ENCODE measurements around the gene HOXA1.

The HOXA1 gene

DNA sequence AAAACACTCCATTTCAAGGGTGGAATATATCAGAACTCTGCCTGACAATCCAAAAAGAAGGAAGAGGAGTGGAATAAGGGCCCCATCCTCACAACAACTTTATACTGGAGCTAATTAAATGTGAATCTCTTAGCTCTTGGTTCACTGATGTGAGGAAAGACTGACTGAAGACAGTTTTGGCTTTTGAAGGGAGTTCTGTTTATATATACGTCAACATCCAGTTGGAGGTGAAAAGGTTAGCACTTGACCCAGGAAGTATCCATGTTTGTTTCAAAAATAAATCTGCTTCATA, 3.0 kb downstream of the HOXA1 start:
- no peak for DNase-seq (ENCODE audit: low spot score)

DNA sequence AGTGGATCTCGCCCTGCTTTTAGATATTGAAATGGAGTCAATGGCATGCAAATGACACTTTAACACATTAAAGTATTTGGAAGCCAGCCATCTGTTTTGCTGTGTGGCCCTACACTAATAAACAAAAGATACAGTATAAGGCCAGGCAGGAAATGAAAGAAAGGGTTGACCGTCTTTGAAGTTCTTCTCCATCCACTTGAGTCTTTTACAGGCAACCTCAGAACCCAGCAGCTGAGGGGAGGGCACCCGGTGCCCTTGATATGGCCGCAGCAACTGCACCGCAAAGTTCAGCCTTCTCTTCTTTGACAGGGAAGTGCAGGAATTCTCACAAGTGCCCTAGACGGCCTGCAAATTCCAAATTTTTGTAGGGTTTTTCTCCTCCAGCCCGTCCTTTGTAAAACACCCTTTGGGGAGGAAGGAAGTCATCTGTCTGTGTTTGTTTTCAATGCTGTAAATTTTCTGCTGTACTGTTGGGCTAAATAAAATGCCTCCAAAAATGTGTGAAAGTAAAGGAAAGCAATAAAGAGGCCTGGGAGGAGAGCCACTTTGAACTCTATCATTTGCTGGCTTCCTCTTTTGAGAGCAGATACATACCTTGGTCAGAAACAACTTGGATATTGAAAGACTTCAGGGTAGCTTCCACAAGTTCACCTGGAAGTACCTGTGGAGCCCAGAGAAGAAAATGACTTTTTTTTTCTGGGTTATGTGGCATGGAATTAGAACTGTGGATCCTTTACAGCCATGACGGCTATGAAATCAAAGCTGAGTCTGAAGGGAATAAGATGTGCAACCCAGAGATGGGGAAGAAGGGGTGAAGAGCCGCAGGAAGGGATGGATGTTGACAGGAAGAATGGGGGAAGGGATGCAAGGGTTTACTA, 3.6 kb downstream of the HOXA1 start:
- no peak for DNase-seq (ENCODE audit: low spot score)

DNA sequence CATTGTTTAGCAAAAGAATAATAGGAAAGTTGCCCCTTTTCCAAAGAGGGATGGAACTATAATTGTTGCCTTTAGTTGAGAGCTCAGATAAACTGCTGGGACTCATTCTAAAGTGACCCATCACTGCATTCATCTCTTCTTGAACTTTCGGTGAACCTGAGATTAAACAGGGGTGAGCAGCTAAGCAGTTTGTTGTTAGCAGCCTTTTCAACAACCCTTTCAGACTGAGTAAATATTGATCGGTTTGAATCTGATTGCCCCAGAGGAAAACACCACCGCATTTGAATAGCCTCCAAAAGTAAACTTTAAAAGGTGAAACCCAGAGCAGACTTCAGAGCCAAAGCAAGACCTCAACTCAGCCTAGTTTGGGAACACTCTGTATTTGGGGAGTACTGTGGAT, 4.7 kb downstream of the HOXA1 start:
- DNase-seq (ENCODE audit: low spot score), result no peak

DNA sequence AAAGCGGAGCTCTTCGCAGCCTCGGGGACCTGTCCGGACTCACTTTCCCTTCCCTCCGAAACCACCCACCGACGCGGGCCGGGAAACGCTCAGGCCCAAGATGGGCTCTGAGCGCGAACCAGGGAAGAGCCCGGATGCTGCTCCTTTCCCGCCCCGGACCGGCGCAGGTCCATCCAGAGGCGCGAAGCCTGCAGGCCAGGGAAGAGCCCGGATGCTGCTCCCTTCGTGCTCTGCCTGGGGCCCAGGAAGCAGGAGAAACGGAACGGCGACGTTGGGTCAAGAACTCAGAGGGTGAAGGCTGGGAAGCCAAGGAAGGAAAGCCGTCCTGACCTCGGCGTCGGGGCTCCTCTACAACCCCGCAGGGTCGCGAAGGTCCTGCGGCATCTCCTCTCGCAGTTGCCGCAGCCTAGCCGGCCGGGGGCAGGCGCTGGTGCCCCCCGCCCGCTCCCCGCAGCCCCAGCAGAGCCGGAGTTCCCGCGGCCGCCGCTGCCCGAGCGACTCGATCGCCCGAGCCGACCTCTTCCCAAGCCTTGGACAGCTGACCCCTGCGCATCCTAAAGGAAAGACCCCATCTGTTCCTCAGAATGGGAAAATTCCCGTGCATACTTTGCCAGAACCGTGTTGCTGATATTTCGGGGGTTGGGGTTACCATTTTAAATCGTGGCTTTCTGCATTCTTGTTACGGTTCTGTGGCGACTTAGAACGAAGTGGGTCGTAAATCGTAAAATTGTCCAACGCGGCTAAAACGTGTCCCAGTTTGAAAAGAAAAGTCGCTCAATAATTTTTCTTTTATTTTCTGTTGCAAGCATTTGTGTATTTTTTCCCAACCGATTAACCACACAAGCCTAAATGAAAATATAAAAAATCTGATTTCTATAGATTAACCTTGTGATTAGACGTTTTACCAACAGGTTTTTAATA, 7.5 kb downstream of the HOXA1 start:
- DNase-seq (ENCODE audit: low spot score), result no peak

DNA sequence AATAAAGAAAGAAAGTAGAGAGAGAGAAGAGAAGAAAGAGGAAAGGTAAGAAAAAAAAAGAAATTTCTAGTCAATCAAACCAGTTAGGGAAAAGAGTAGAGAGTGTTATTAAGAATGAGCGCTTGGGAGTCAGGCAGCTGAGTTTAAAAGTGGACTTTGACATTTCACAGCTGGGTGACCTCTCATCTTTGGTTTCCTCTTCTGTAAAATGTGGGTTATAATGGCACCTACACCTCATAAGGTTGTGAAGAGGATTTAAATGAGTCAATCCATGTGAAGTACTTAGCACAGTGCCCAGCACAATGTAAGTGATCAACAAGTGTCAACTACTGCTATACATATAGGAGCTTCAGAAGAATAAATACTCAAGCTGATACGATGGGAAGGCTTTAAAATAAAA, 12.2 kb downstream of the HOXA1 start:
- DNase-seq (ENCODE audit: low spot score), result no peak

DNA sequence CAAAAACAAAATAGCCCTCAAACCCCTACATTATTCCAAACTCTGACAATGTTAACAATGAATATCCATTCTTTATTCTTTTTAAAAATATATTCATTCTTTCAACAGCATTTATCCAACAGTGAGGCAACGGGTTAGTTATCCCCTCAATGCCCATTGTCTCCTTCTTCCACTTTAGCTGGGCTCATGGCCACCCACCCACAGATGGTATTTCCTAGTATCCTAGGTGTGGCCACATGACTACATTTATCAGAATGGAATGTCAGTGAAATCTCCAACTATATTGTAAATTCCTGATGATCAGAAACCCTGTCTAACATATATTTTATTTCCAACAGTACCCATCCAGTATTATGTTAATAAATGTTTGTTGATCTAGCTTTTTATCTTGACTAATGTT, 13.6 kb downstream of the HOXA1 start:
- no peak for DNase-seq (ENCODE audit: low spot score)

DNA sequence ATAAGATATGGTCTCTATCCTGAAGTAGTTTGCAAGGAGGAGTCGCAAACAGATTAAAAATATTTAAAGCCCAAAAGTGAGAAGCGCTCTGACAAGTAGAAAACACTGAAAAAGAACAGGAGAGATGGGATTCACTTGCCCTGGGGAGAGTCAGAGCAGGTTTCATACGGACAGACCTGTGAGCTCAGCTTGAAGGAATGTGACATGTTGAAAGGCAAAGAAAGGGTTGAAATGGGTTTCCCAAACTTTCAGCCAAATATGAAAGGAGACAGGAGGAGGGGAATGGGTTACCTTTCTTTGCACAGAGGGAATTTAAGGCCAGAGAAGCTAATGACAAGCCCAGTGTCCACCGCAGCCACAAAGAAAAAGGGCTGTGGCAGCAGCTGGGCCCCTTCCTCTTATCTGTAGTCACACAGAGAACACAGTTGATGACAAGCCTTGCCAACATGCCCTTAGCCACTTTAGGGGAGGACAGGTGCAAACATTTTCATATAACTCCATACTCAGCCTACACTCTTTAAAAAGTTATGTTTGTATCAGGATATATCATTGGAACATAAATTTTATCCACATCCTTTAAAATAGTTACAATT, 14.9 kb downstream of the HOXA1 start:
- DNase-seq (ENCODE audit: low spot score), result no peak

DNA sequence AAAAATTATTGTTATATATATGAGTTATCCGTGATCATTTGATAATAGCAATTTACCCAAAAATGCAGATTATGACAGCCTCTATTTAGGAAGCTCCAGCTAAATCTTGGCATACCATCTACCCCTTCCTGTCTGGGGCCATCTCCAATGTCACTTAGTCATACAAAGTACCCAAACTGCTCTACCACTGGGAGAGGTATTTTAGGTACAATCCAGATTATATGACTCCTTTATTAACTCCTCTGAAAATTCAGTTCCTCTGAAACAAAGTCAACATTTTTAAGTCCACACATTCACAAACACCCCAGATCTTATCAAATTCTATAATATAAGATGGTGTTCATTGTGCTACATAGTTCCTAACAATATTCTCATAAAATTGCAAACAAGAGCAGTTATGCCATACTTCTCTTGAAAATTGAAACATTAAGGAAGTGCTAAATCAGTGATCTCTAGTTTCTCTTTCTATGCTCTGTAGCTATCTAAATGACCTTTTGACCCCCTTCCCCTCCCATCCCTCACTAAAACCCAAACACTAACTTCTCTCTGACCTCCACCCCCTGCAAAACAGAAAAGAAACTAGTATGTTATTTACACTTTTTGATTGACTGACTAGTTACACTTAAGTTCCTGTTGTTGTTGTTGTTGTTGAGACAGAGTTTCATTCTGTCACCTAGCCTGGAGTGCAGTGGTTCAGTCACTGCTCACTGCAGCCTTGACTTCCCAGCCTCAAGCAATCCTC, 16.4 kb downstream of the HOXA1 start:
- no peak for DNase-seq (ENCODE audit: low spot score)

DNA sequence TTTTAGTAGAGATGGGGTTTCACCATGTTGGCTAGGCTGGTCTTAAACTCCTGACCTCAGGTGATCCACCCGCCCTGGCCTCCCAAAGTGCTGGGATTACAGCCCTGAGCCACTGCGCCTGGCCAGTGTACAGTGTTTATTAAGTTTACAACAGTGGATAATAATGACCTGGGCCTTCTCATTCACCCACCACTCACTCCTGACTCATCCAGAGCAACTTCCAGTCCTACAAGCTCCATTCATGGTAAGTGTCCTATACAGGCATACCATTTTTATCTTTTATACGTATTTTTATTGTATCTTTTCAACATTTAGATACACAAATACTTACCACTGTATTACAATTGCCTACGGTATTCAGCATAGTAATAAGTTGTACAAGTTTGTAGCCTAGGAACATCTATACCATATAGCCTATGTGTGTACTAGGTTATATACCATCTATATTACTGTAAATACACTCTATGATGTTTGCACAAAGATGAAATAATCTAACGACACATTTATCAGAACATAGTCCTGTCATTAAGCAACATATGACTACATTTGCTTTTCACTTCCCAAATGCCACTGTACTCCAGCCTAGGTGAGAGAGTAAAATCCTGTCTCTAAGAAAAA, 17.1 kb downstream of the HOXA1 start:
- no peak for DNase-seq (ENCODE audit: low spot score)

DNA sequence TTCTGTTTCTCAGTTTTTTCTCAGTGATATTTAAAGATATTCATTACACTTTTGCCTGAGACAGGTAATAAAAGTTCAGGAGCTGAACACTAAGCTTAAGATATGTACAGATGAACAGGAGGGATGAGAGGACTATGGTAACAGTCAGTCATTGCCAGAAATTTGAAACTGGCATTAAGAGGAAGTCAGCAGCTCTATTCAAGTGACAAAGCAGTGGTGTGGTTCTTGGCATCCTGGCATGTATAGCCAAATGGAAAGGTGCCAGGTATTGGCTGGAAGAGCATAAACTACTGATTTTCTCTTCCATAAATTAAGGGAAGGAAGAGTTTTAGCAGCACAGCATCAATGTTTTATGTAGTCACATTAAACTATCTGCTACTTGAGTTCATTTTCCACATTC, 22.7 kb downstream of the HOXA1 start:
- no peak for DNase-seq (ENCODE audit: low spot score)

DNA sequence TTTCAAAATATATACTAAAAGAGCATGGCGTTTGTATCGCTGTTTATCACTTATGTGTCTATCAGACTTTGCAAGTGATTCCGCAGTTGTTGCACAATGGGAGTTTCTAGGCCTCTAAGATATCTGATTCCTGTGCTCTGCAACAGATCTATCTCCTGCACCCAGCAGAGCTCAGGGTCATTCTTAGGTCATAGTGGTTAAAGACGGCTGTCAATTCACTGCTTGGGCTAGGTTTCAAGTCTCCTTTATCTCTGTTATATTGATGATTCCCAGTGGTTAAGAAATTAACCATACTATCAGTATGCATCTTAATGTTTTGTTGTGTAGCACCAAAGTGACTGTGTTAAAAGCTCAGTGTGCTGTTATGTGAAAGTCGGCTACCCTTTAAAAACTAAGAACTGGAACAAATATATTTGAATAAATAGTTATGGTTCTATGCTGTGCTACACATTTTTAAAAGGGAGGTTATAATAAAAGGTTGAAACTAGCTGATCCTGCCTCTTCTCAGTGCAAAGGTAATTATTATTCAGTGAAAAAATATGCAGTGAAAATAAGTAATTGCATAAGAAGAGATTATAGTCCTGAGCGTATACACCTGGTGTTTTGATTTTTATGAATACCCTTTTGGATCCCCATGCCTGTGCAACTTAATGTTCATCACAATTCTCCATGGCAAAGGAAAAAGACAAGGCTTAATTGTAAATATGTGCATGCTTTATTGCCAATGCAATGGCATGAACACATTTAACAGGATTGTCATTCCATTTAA, 24.0 kb downstream of the HOXA1 start:
- DNase-seq (ENCODE audit: low spot score), result no peak

DNA sequence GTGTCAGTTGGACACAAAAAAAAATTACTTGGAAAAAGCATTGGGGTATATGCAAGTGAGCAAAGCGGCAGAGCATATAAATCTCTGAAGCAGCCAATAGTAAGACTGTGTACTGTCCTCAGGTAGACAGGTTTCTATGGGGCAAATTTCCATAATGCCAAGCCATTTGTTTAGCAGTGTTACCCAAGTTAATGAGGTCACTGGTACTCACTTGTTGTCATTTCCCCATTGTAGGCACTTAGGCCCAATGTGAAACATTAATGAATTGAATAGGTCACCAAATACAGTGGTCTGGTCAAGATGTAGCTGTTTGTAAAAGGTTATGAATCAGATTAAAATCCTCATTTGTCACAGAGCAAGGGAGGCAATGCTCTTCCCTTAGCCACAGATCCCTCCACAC, 27.5 kb downstream of the HOXA1 start:
- DNase-seq (ENCODE audit: low spot score), result no peak

DNA sequence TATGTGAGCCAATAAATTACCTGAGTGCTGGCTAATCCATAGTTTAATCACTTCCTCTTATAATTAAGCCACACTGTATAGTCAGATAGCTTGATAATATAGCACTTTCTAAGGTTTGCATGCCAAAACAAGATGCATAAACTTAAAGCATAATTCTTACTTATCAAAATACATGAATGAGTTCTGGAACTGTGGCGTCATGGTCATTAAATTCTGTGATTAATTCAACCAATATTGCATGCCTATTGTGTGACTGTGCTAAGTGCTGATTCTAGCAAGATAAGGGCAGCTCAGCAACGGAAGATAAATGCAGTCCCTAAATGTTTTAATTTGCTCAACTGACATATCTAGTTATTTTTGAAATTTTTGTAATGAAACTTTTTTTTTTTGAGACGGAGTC, 29.7 kb downstream of the HOXA1 start:
- no peak for DNase-seq (ENCODE audit: low spot score)

DNA sequence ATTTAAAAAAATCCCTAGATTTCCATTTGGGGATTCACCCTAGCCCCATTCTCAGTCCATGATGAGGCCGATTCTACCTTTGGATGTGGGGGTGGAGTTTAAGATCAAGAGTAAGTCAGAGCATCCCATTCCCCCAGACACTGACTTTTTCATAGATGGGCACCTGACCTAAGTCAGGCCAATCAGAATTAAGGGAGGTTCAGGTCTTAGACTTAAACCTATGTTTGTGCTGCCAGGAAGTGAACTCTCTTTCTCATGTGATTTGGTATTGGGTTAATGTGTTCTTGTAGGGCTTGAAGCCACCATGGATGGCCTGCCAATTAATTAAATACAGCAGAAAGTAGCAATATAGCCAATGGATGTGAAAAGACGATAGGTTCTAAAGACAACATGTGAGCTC, 30.1 kb downstream of the HOXA1 start:
- no peak for DNase-seq (ENCODE audit: low spot score)

DNA sequence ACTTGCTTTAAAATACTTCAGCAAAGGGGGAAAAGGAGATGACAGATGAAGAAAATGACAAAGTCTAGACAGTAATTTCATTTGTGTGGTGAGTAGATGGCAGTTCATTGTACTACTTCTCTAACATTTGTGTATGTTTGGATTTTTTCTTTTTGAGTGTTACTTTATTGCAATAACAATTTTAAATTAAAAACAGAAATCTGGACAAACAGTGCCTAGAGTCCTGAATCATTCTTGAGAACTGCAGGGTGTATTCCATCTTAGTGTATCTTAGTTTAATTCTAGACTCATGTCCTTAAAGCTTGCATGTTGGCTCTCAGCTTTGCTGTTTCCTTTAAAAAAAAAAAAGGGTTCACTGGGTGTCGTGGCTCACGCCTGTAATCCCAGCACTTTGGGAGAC, 31.1 kb downstream of the HOXA1 start:
- DNase-seq (ENCODE audit: low spot score), result no peak

DNA sequence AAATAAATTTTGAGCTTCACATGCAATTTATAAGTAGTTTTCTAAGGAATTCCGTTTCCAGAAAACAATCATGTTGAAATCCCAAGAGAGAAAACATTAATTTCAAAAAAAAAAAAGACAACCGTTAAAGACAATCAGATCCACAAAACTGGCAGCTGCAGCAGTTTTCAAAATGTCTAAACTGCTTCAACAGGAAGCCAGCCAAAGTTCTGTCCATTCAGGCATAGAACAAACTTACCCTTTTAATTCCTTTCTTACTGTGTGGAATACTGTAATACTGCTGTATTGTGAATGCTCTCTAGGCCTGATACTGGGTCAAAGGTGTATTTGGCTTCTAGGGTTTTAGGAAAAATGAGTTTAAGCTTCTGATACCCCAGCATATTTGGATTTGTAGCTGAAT, 31.6 kb downstream of the HOXA1 start:
- DNase-seq (ENCODE audit: low spot score), result no peak

DNA sequence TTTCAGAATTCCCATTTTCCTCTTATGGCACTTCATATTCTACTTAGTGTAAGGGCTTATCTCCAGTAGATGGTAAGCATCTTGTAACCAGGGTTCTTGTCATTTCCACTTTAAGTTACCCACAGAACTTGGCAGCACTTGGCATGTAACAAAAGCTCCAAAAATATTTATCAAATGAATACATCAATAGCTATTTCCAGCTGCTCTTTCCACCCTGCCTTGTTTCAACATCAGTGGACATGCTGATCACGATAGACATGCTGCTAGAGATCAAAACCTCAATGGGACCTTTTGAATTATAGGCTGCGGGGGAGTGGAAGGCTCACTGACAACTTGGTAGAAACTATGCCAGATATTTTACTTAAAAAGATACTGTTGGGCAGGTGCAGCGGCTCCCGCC, 32.9 kb downstream of the HOXA1 start:
- DNase-seq (ENCODE audit: low spot score), result no peak

DNA sequence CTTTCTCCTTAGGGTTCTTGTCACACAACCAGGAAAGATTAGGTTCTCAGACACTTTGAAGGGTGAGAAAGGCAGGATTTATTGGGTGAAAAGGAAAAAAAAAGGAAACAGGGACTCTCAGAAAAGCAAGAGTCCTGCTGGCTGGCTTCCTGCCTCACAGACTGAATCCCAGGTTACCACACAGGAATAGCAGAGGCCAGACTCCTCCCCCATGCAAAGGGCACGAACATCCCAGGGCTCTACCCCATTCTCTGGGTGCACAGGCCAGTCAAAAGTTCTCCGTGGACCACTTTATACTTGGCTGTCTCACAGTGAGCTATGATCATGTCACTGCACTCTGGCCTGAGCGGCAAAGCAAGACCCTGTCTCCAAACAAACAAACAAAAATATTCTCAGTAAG, 42.6 kb downstream of the HOXA1 start:
- DNase-seq (ENCODE audit: low spot score), result no peak

DNA sequence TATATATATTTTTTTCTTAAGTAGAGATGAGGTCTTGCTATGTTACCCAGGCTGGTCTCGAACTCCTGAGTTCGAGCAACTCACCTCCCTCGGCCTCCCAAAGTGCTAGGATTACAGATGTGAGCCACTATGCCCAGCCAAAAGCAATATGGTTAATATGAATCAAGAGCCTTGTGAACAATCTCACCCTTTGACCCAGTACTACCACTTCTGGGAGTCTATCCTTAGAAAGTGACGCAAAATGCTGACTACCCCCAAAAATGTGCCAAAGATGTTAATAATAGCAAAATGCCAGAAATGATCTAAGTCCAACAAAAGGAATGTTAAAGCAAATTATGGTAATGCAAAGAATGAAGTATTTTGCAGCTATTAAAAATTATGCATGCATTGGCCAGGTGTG, 44.3 kb downstream of the HOXA1 start:
- DNase-seq (ENCODE audit: low spot score), result no peak

DNA sequence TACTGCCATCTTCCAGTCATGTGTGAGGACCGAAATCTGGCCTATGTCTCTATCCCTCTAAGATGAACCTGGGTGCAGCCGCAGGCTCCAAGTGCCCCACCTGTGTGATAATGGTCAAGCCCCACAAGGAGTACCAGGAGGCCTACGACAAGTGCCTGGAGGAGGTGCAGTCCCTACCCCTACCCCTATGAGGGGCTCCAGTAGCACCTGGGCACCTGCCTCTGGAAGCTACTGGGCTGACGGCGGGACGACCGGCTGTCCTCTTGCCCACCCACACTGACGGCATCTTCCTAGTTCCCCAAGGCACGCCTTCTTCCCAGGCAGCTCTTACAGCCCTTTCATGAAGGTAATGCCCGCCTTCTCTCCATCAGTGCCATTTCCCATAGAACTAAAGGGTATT, 47.4 kb downstream of the HOXA1 start:
- no peak for DNase-seq (ENCODE audit: low spot score)
